SK-N-SH treated with all-trans-retinoic acid at 6 μM for 48 hours (cell line): ENCODE data around the gene IPP.

Experiments
- ARNTL ChIP-seq: fragments of 450-650 bp; formaldehyde crosslinking; IDR thresholded peaks from 2 replicates; pipeline ENCODE4 v1.5.0; 2020; ENCODE audit warnings: low read depth, mild to moderate bottlenecking, moderate library complexity, borderline replicate concordance
- CSDC2 ChIP-seq: fragments of 250-450 bp; sonication (Bioruptor Pico); IDR thresholded peaks from 2 replicates; pipeline ENCODE4 v1.5.0; 2020; ENCODE audit warnings: mild to moderate bottlenecking, moderate library complexity
- GLIS3 ChIP-seq: fragments of 250-450 bp; sonication (Bioruptor Pico); IDR thresholded peaks from 2 replicates; pipeline ENCODE4 v1.5.0; 2020; ENCODE audit warnings: mild to moderate bottlenecking, moderate library complexity
- RARB ChIP-seq: fragments of 250-450 bp; sonication (Bioruptor Pico); IDR thresholded peaks from 2 replicates; pipeline ENCODE4 v1.8.0; 2021; ENCODE audit warnings: mild to moderate bottlenecking, moderate library complexity
- SNAI2 ChIP-seq: fragments of 250-450 bp; sonication (Bioruptor Pico); IDR thresholded peaks from 2 replicates; pipeline ENCODE4 v1.5.0; 2020; ENCODE audit warnings: mild to moderate bottlenecking, moderate library complexity
- ZC3H10 ChIP-seq: fragments of 250-450 bp; sonication (Bioruptor Pico); IDR thresholded peaks from 2 replicates; pipeline ENCODE4 v1.5.1; 2021; ENCODE audit warnings: mild to moderate bottlenecking, moderate library complexity
- ZFP3 ChIP-seq: fragments of 250-450 bp; sonication (Bioruptor Pico); IDR thresholded peaks from 2 replicates; pipeline ENCODE4 v1.5.0; 2020; ENCODE audit warnings: mild to moderate bottlenecking, moderate library complexity
- TF ChIP-seq, protein P1 (sequence below): fragments of 250-450 bp; sonication (Bioruptor Pico); IDR thresholded peaks from 2 replicates; pipeline ENCODE4 v1.8.0; 2020; ENCODE audit warnings: mild to moderate bottlenecking, moderate library complexity, borderline replicate concordance
- TF ChIP-seq, protein P2 (sequence below): fragments of 250-450 bp; sonication (Bioruptor Pico); IDR thresholded peaks from 2 replicates; pipeline ENCODE4 v1.8.0; 2021; ENCODE audit warnings: low read depth, mild to moderate bottlenecking, moderate library complexity, borderline replicate concordance
- TF ChIP-seq, protein P3 (sequence below): fragments of 250-450 bp; sonication (Bioruptor Pico); IDR thresholded peaks from 2 replicates; pipeline ENCODE4 v1.5.1; 2020; ENCODE audit warnings: low read depth, mild to moderate bottlenecking, moderate library complexity

DNA sequence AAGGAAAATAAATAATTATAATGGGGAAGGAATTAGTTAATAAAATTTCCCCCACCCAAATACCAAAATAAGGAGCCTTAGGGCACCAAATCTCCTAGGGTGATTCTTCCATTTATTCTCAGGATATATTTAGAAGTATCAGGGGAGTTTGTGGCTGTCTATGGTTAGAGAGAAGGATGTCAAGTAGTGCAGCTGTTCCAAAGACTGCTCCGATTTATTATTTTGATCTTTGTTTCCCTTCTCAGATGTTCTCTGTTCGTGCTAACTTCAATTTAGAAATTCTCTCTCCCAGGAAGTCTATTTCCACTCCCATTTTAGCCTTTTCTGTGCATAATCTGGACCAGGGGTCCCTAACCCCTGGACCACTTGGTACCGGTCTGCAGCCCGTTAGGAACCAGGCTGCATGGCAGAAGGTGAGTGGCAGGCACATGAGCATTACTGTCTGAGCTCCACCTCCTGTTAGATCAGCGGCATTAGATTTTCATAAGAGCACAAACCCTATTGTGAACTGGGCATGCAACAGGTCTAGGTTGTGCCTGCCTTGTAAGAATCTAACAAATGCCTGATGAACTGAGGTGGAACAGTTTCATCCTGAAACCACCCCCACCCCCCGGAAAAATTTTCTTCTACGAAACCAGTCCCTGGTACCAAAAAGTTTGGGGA lies 43.6 kb upstream of the IPP start:
- TF ChIP-seq, protein P1, sequence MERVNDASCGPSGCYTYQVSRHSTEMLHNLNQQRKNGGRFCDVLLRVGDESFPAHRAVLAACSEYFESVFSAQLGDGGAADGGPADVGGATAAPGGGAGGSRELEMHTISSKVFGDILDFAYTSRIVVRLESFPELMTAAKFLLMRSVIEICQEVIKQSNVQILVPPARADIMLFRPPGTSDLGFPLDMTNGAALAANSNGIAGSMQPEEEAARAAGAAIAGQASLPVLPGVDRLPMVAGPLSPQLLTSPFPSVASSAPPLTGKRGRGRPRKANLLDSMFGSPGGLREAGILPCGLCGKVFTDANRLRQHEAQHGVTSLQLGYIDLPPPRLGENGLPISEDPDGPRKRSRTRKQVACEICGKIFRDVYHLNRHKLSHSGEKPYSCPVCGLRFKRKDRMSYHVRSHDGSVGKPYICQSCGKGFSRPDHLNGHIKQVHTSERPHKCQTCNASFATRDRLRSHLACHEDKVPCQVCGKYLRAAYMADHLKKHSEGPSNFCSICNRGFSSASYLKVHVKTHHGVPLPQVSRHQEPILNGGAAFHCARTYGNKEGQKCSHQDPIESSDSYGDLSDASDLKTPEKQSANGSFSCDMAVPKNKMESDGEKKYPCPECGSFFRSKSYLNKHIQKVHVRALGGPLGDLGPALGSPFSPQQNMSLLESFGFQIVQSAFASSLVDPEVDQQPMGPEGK (CRISPR knock-in tag) = no peak
- no peak for TF ChIP-seq CSDC2 (CRISPR knock-in tag)
- TF ChIP-seq GLIS3 (CRISPR knock-in tag) = no peak
- no peak for TF ChIP-seq ZC3H10 (CRISPR knock-in tag)
- TF ChIP-seq ZFP3 (CRISPR knock-in tag) = no peak
- TF ChIP-seq, protein P2, sequence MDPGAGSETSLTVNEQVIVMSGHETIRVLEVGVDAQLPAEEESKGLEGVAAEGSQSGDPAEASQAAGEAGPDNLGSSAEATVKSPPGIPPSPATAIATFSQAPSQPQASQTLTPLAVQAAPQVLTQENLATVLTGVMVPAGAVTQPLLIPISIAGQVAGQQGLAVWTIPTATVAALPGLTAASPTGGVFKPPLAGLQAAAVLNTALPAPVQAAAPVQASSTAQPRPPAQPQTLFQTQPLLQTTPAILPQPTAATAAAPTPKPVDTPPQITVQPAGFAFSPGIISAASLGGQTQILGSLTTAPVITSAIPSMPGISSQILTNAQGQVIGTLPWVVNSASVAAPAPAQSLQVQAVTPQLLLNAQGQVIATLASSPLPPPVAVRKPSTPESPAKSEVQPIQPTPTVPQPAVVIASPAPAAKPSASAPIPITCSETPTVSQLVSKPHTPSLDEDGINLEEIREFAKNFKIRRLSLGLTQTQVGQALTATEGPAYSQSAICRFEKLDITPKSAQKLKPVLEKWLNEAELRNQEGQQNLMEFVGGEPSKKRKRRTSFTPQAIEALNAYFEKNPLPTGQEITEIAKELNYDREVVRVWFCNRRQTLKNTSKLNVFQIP (CRISPR knock-in tag) = no peak
- TF ChIP-seq RARB (CRISPR knock-in tag) = no peak
- TF ChIP-seq, protein P3, sequence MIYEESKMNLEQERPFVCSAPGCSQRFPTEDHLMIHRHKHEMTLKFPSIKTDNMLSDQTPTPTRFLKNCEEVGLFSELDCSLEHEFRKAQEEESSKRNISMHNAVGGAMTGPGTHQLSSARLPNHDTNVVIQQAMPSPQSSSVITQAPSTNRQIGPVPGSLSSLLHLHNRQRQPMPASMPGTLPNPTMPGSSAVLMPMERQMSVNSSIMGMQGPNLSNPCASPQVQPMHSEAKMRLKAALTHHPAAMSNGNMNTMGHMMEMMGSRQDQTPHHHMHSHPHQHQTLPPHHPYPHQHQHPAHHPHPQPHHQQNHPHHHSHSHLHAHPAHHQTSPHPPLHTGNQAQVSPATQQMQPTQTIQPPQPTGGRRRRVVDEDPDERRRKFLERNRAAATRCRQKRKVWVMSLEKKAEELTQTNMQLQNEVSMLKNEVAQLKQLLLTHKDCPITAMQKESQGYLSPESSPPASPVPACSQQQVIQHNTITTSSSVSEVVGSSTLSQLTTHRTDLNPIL = no peak
- TF ChIP-seq ARNTL (CRISPR knock-in tag) = no peak
- TF ChIP-seq SNAI2 = no peak
